Lung (tissue), 12 donors: ENCODE measurements around the gene ESYT3. TPM values are rescaled to one million over a fixed set of nuclear protein-coding genes. Genes with fewer than 3 reads are reported as not detected.

ENCODE experiments used
- ATAC-seq: fragments of 200-7000 bp; cut with Tn5 transposase; one replicate; pipeline ENCODE4 v1.9.1; 2020; ENCODE audit warnings: moderate number of reproducible peaks; ENCODE audit not compliant: insufficient read depth, low FRiP score
- DNase-seq, 3 donors: peaks; one replicate each; pipeline ENCODE4 v3.0.0-alpha.2; 2013 to 2017
- H3K27ac ChIP-seq, 2 donors: one replicate each; pipeline ENCODE4 v1.5.1; 2013; ENCODE audit warnings: mild to moderate bottlenecking in 2 of 2, moderate library complexity in 2 of 2, control low read depth in 1 of 2, inconsistent platforms in 1 of 2, low read depth in 1 of 2, low read length in 1 of 2
- H3K27me3 ChIP-seq, 3 donors: one replicate each; pipeline ENCODE4 v1.5.1; 2013; ENCODE audit warnings: low read length in 2 of 3; ENCODE audit not compliant: control insufficient read depth in 3 of 3, insufficient read depth in 3 of 3
- H3K36me3 ChIP-seq, 4 donors: one replicate each; pipeline ENCODE4 v1.5.1; 2013; ENCODE audit warnings: low read length in 4 of 4, mild to moderate bottlenecking in 1 of 4, moderate library complexity in 1 of 4; ENCODE audit not compliant: control insufficient read depth in 4 of 4, insufficient read depth in 4 of 4
- H3K4me1 ChIP-seq, 5 donors: one replicate each; pipeline ENCODE4 v1.5.1; 2013; ENCODE audit warnings: low read length in 5 of 5, mild to moderate bottlenecking in 2 of 5, moderate library complexity in 1 of 5; ENCODE audit not compliant: control insufficient read depth in 5 of 5, insufficient read depth in 5 of 5
- H3K4me3 ChIP-seq: one replicate; pipeline ENCODE4 v1.5.1; 2013; ENCODE audit warnings: mild to moderate bottlenecking, control low read depth, moderate library complexity
- H3K9ac ChIP-seq, 2 donors: one replicate each; pipeline ENCODE4 v1.5.1; 2013; ENCODE audit warnings: low read length in 2 of 2, control low read depth in 1 of 2; ENCODE audit not compliant: insufficient read depth in 1 of 2
- H3K9me3 ChIP-seq, 4 donors: one replicate each; pipeline ENCODE4 v1.5.1; 2013; ENCODE audit warnings: low read length in 3 of 4, mild to moderate bottlenecking in 1 of 4, moderate library complexity in 1 of 4; ENCODE audit not compliant: control insufficient read depth in 4 of 4, insufficient read depth in 3 of 4
- WGBS, 2 donors: extraction: QIAGEN DNeasy Blood & Tissue Kit; methylation state at CpG; one replicate each; pipeline ENCODE4 v1.1.7; 2013; 5-methylcytosine and 5-hydroxymethylcytosine counted together
- polyA plus RNA-seq, 2 donors: library from polyadenylated mRNA; stranded (reverse); fragments of 200-250 nt; gene quantifications; one replicate each; pipeline ENCODE4 v1.2.1, GENCODE V29; 2013
- total RNA-seq, 2 donors: library from RNA; depleted of rRNA in 1 of 2; stranded (reverse); fragments of >200 nt in 1 of 2; gene quantifications; one replicate each; pipeline ENCODE4 v1.2.1, GENCODE V29; 2014 to 2021
- TF ChIP-seq, protein P1 (sequence below): IDR thresholded peaks from 2 replicates; pipeline ENCODE4 v1.5.1; 2012; ENCODE audit warnings: mild to moderate bottlenecking; ENCODE audit errors: control extremely low read depth, extremely low read depth
- donor health status: control.
- donor health status: control.
- donor health status: Bipolar disorder and iron deficiency.
- donor health status: healthy.
- donor health status: DM: yes; HTN: yes; CAD: no.

The ESYT3 gene
- total and polyA plus RNA-seq, 4 donors: 5.7 to 71.0 (median 27.0) TPM

DNA sequence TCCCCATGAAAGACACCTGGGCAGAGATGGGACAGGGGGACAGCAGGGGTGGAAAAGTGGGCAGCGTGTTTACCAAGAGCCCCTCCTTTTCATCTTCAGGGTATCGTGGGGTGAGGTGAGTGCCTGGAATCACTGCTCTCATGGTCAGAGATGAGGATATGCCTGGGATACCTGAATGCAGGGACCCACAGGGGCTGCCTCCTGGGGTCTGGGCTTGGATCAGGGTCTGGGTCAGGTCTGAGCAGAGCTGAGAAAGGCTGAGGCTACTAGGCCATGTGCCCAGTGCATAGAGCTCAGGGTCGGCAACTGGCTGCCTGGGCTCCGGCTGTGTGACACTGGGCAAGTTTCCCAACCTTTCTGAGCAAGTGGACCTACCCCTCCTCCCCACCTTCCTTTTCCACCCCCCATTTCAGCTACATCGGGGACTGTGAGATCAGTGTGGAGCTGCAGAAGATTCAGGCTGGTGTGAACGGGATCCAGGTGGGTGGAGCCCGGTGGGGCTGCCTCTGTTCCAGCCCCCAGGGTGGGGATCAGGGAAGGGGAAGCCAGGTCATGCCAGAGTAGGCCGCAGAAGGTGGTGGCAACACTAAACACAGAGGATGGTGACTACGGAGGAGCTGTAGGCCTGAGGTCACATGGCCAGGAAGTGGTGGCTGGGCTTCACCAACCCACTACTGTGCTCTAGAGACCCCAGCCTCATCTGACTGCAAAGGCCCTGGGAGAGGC, 24.5 kb downstream of the ESYT3 start:
- DNase-seq (no peak), ATAC-seq (no peak)
- Histone ChIP-seq H3K27me3 (no peaks in the 10 kb centered on the region), H3K4me3 (no peak overlapping the region), H3K9ac (no peak overlapping the region), H3K36me3 (peaks cover 0 to 11% (median 0%) of the 10 kb centered on the region in 4 donors), H3K4me1 (no peaks in the 10 kb centered on the region), H3K9me3 (no peaks in the 10 kb centered on the region), H3K27ac (no peak overlapping the region)
- WGBS, 2 donors: 83 to 86% methylated on average over 9 of the region's 9 CpGs
- TF ChIP-seq, protein P1, sequence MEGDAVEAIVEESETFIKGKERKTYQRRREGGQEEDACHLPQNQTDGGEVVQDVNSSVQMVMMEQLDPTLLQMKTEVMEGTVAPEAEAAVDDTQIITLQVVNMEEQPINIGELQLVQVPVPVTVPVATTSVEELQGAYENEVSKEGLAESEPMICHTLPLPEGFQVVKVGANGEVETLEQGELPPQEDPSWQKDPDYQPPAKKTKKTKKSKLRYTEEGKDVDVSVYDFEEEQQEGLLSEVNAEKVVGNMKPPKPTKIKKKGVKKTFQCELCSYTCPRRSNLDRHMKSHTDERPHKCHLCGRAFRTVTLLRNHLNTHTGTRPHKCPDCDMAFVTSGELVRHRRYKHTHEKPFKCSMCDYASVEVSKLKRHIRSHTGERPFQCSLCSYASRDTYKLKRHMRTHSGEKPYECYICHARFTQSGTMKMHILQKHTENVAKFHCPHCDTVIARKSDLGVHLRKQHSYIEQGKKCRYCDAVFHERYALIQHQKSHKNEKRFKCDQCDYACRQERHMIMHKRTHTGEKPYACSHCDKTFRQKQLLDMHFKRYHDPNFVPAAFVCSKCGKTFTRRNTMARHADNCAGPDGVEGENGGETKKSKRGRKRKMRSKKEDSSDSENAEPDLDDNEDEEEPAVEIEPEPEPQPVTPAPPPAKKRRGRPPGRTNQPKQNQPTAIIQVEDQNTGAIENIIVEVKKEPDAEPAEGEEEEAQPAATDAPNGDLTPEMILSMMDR: no peak

DNA sequence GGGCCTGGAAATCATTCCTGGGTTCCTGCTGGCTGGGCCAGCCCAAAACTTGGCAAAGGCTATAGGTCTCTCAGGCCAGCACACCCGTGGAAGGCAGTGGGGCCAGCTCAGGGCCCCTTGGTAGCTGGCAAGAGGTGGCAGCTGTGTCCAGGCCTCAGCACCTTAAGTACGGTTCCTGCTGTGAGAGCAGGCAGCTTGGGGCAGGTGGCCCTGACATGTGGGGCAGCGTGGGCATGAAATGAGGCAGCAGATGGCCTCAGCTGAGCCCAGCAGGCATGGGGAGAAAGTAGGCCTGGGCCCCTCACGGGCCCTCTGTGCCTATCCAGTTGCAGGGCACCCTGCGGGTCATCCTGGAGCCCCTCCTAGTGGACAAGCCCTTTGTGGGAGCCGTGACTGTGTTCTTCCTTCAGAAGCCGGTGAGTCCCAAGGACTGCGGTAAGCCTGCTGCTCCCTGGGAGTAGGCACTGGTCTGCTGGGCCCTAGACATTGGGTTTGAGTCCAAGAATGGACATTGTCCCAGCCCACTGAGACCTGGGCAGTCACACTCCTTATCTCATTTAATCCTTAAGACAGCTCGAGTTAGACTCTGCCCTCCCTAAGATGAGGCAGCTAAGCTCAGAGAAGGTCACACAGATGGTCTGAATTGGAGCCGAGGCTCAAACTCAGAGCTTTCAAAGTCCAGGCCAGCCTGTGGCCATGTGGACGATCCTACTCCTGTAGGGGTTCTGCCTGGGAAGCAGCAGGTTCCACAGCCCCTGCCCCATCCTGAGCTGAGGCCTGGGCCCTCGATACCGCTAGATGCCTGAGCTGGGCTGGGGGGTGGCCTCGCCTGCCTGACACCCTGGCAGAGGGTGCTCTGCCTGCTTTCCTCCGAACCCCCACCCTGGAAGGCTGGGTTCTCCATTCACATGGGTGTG, 25.5 kb downstream of the ESYT3 start:
- TF ChIP-seq, protein P1: no peak

DNA sequence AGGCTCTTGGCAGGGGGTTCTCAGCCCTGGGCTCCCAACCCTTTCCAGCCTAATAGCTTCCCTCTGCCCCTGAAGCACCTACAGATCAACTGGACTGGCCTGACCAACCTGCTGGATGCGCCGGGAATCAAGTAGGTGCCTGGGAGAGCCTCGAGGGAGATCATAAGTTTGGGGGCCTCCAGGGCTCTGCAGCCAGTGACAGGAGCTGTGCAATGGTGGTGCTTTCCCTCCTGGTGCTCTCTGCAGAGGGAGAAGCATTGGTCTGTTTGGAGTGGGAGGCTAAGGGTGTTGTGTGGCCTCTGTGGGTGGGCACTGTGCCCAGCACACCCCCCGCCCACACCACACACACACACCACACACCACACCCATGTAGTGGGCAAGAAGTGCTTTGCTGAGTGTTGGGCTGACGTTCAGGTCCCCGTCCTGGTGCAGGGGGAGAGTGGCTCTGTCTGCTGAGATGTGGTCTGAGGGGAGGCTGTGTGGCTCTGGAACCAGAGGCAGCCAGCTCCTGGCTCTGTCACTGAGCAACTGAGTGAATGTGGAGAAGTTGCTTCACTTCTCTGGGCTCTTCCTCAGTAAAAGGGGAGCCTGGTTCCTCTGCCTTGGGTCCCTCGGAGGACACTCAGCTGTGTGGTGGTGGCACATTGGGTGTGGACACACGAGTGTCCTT, 26.3 kb downstream of the ESYT3 start:
- no peak overlapping the region for H3K4me3 ChIP-seq
- 59 to 77% methylated on average over 8 of the region's 8 CpGs for WGBS, 2 donors
- H3K4me1 ChIP-seq: no peaks in the 10 kb centered on the region
- H3K27ac ChIP-seq: no peak overlapping the region
- peaks cover 0 to 11% (median 0%) of the 10 kb centered on the region in 4 donors for H3K36me3 ChIP-seq
- no peaks in the 10 kb centered on the region for H3K27me3 ChIP-seq
- TF ChIP-seq, protein P1: no peak
- no peak for ATAC-seq
- H3K9me3 ChIP-seq: no peaks in the 10 kb centered on the region
- no peak for DNase-seq
- no peak overlapping the region for H3K9ac ChIP-seq

More for the DNA sequence above, 25.5 kb downstream of the ESYT3 start:
- no peak for ATAC-seq
- DNase-seq: no peak
- Histone ChIP-seq H3K27me3 (no peaks in the 10 kb centered on the region), H3K9me3 (no peaks in the 10 kb centered on the region), H3K27ac (no peak overlapping the region), H3K36me3 (peaks cover 0 to 11% (median 0%) of the 10 kb centered on the region in 4 donors), H3K4me1 (no peaks in the 10 kb centered on the region), H3K9ac (no peak overlapping the region), H3K4me3 (no peak overlapping the region)
- 86 to 88% methylated on average over 15 of the region's 15 CpGs for WGBS, 2 donors
